Neuronal stem cell (in vitro differentiated cells): ENCODE measurements around the gene HEXD.

Source experiments
- DNase-seq: peaks from one replicate; pipeline ENCODE4 v3.0.0-alpha.2; 2013; ENCODE audit warnings: low spot score
- H2AFZ ChIP-seq: one replicate; pipeline ENCODE4 v1.6.1; 2013; ENCODE audit warnings: mild to moderate bottlenecking, low read length, inconsistent platforms
- H2AK5ac ChIP-seq: 2 replicates; pipeline ENCODE4 v1.6.1; 2013; ENCODE audit warnings: low read depth, mild to moderate bottlenecking, inconsistent platforms, low read length, moderate library complexity, mixed read lengths
- H2BK120ac ChIP-seq: 2 replicates; pipeline ENCODE4 v1.6.1; 2013; ENCODE audit warnings: low read depth, mild to moderate bottlenecking, inconsistent platforms, low read length, moderate library complexity, mixed read lengths
- H2BK12ac ChIP-seq: one replicate; pipeline ENCODE4 v1.6.1; 2013; ENCODE audit warnings: low read length, inconsistent platforms
- H2BK15ac ChIP-seq: 2 replicates; pipeline ENCODE4 v1.6.1; 2013; ENCODE audit warnings: mild to moderate bottlenecking, low read length, inconsistent platforms, mixed read lengths
- H2BK5ac ChIP-seq: one replicate; pipeline ENCODE4 v1.6.1; 2013; ENCODE audit warnings: inconsistent platforms, mild to moderate bottlenecking, low read length, moderate library complexity
- H3K14ac ChIP-seq: one replicate; pipeline ENCODE4 v1.6.1; 2013; ENCODE audit warnings: low read length, inconsistent platforms
- H3K18ac ChIP-seq: 2 replicates; pipeline ENCODE4 v1.6.1; 2013; ENCODE audit warnings: low read length, inconsistent platforms
- H3K23ac ChIP-seq: 2 replicates; pipeline ENCODE4 v1.6.1; 2013; ENCODE audit warnings: low read depth, mild to moderate bottlenecking, mixed read lengths, low read length, inconsistent platforms; ENCODE audit not compliant: poor library complexity
- H3K27ac ChIP-seq: replicated peaks from 3 replicates; pipeline ENCODE4 v1.5.1; 2013; ENCODE audit warnings: low read length, inconsistent platforms
- H3K27me3 ChIP-seq, 3 experiments: 2 replicates each; pipeline ENCODE4 v1.6.1; 2013; ENCODE audit warnings: low read length in 3 of 3, mild to moderate bottlenecking in 2 of 3, inconsistent platforms in 1 of 3, low read depth in 1 of 3, mixed read lengths in 1 of 3, moderate library complexity in 1 of 3; ENCODE audit not compliant: control insufficient read depth in 3 of 3, insufficient read depth in 3 of 3
- H3K36me3 ChIP-seq, 2 donors: replicated peaks in 1 of 2; 2 replicates each; pipeline ENCODE4 v1.6.1; 2013; ENCODE audit warnings: low read length in 2 of 2; ENCODE audit not compliant: control insufficient read depth in 2 of 2, insufficient read depth in 2 of 2
- H3K4ac ChIP-seq: 2 replicates; pipeline ENCODE4 v1.6.1; 2013; ENCODE audit warnings: inconsistent platforms, mild to moderate bottlenecking, low read length, moderate library complexity
- H3K4me1 ChIP-seq, 2 donors: 1 replicate in 1 of 2; 2 replicates in 1 of 2; pipeline ENCODE4 v1.6.1; 2013; ENCODE audit warnings: low read length in 2 of 2, low read depth in 1 of 2; ENCODE audit not compliant: control insufficient read depth in 2 of 2, insufficient read depth in 1 of 2
- H3K4me2 ChIP-seq: one replicate; pipeline ENCODE4 v1.6.1; 2013; ENCODE audit warnings: mild to moderate bottlenecking, low read length, inconsistent platforms; ENCODE audit not compliant: insufficient read depth, poor library complexity, severe bottlenecking
- H3K4me3 ChIP-seq, 2 donors: 2 replicates each; pipeline ENCODE4 v1.5.1; 2013; ENCODE audit warnings: low read length in 2 of 2, mild to moderate bottlenecking in 2 of 2, inconsistent platforms in 1 of 2, moderate library complexity in 1 of 2
- H3K79me1 ChIP-seq: one replicate; pipeline ENCODE4 v1.6.1; 2013; ENCODE audit warnings: low read depth, mild to moderate bottlenecking, inconsistent platforms, low read length, moderate library complexity
- H3K9ac ChIP-seq: one replicate; pipeline ENCODE4 v1.6.1; 2013; ENCODE audit warnings: mild to moderate bottlenecking, low read depth, low read length, inconsistent platforms; ENCODE audit not compliant: poor library complexity
- H3K9me3 ChIP-seq, 2 donors: replicated peaks in 1 of 2; 2 replicates each; pipeline versions ENCODE3 to v1.6.1; 2013; ENCODE audit warnings: low read length in 2 of 2, mild to moderate bottlenecking in 2 of 2, inconsistent platforms in 1 of 2, low read depth in 1 of 2, mixed read lengths in 1 of 2, moderate library complexity in 1 of 2; ENCODE audit not compliant: control insufficient read depth in 2 of 2, insufficient read depth in 1 of 2
- H4K8ac ChIP-seq: one replicate; pipeline ENCODE4 v1.6.1; 2013; ENCODE audit warnings: low read depth, mild to moderate bottlenecking, inconsistent platforms, low read length, moderate library complexity
- H4K91ac ChIP-seq: one replicate; pipeline ENCODE4 v1.6.1; 2013; ENCODE audit warnings: low read length, low read depth, mild to moderate bottlenecking, inconsistent platforms; ENCODE audit not compliant: poor library complexity
- WGBS, 2 donors: extraction: QIAGEN DNeasy Blood & Tissue Kit; methylation state at CpG; one replicate each; pipeline ENCODE4 v1.1.7; 2013; ENCODE audit warnings: missing lambda C conversion rate in 2 of 2, mixed read lengths in 1 of 2; ENCODE audit not compliant: insufficient read length in 2 of 2, insufficient replicate concordance in 1 of 2; ENCODE audit errors: extremely low coverage in 2 of 2; 5-methylcytosine and 5-hydroxymethylcytosine counted together

The HEXD gene

DNA sequence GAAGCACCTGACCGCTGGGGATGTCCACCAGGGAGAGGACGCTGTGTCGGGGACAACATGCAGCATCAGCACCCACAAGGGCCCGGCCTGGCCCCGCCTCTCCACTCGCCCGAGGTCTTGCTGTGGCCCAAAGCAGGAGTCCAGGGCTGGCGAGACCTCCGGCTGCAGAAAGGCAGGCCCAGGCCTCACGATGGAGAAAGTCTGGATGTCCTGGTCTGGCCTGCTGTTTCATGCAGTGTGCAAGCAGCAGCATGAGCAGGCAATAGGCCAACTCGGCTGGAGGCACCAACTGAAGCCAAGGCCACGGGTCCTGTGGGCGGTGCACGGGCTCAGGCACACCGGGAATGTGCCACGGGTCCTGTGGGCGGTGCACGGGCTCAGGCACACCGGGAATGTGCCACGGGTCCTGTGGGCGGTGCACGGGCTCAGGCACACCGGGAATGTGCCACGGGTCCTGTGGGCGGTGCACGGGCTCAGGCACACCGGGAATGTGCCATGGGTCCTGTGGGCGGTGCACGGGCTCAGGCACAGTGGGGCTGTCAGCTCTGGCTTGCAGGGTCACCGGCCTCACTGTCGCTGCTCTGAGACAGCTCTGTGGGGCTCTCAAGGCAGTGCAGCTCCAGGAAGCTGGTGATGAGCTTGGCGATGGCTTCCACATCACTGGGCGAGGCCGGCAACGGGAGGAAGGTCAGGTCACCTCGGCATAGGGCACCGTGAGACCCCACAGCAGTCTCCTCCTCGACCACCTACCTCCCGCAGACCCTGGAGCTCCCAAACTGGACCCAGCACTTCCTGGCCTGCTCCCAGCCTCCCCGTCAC lies 25.5 kb downstream of the HEXD start:
- no peak overlapping the region for H3K27ac ChIP-seq
- H3K18ac ChIP-seq: no peak overlapping the region
- H3K27me3 ChIP-seq: no peaks in the 10 kb centered on the region

DNA sequence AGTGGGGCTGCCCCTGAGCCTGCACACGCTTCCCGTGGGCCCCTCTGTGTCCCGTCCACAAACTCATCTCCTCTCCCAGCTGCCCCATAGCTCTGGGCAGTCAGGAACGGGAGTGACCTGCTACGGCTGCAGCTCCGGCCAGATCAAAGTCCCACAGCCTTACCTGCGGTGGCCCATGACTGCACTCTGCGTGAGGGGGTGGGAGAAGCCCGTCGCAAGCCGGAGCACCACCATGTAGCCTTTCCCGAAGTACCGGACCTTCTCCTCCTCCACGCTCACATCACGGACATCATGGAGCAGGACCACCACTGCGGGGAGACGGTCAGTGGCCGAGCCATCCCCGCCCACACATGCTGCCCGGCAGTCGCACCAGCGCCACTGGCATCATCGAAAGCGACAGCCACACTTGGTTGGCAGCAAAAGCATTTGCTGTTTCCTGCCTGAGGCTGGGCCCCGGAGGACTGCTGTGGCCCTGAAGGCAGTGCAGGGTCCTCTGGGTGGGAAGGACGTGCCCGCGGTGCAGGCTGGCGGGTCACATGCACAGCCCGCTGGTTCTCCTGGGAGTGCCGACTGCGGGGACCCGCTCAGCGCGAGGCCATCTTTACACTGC lies 26.2 kb downstream of the HEXD start:
- peaks cover 17% of the 10 kb centered on the region for H3K79me1 ChIP-seq
- H2BK120ac ChIP-seq: no peak overlapping the region
- peak overlapping the region; percentile 10 for H2BK12ac ChIP-seq
- H2BK15ac ChIP-seq: no peak overlapping the region
- WGBS, 2 donors: no CpG with 5 or more reads among the region's 35 CpGs
- peaks cover 24 to 65% of the 10 kb centered on the region in 2 donors for H3K36me3 ChIP-seq
- H2BK5ac ChIP-seq: no peak overlapping the region
- H3K4ac ChIP-seq: no peak overlapping the region
- H3K14ac ChIP-seq: no peak overlapping the region
- H3K4me3 ChIP-seq: peak overlapping the region in 1 of 2 donors; percentile 9
- H4K91ac ChIP-seq: peak overlapping the region; percentile 30
- peaks cover 2 to 6% of the 10 kb centered on the region in 2 donors for H3K9me3 ChIP-seq
- peaks cover 5 to 10% of the 10 kb centered on the region in 2 donors for H3K4me1 ChIP-seq
- H3K4me2 ChIP-seq: no peak overlapping the region
- H3K27me3 ChIP-seq: no peaks in the 10 kb centered on the region
- no peak overlapping the region for H4K8ac ChIP-seq
- H3K23ac ChIP-seq: peak overlapping the region; percentile 73
- no peak overlapping the region for H3K27ac ChIP-seq
- peak overlapping the region; percentile 38 for H3K18ac ChIP-seq
- no peak for DNase-seq
- no peak overlapping the region for H2AFZ ChIP-seq
- H3K9ac ChIP-seq: peak overlapping the region; percentile 60
- H2AK5ac ChIP-seq: no peak overlapping the region

More for the DNA sequence above, 25.5 kb downstream of the HEXD start:
- Histone ChIP-seq H3K9me3 (peaks cover 0 to 2% of the 10 kb centered on the region in 2 donors), H2AK5ac (no peak overlapping the region), H2AFZ (no peak overlapping the region), H3K4ac (no peak overlapping the region), H3K14ac (no peak overlapping the region), H3K36me3 (peaks cover 24 to 58% of the 10 kb centered on the region in 2 donors), H2BK15ac (no peak overlapping the region), H3K23ac (peak overlapping the region; percentile 85), H4K8ac (no peak overlapping the region), H3K4me1 (peaks cover 2 to 8% of the 10 kb centered on the region in 2 donors), H2BK120ac (no peak overlapping the region), H2BK12ac (no peak overlapping the region), H4K91ac (no peak overlapping the region), H3K79me1 (peaks cover 15% of the 10 kb centered on the region), H3K9ac (no peak overlapping the region), H3K4me3 (no peak overlapping the region), H2BK5ac (no peak overlapping the region), H3K4me2 (no peak overlapping the region)
- no peak for DNase-seq
- no CpG with 5 or more reads among the region's 40 CpGs for WGBS, 2 donors

- no peak overlapping the region for H3K14ac ChIP-seq
- H2AFZ ChIP-seq: no peak overlapping the region
- no peak overlapping the region for H2BK120ac ChIP-seq
- no peak overlapping the region for H2BK12ac ChIP-seq
- H3K27ac ChIP-seq: no peak overlapping the region
- H2BK5ac ChIP-seq: no peak overlapping the region
- no peak overlapping the region for H3K23ac ChIP-seq
- H3K9ac ChIP-seq: peak overlapping the region; percentile 44
- no peak overlapping the region for H3K4me3 ChIP-seq
- H3K4ac ChIP-seq: no peak overlapping the region
- no peaks in the 10 kb centered on the region for H3K27me3 ChIP-seq
- WGBS, 2 donors: no CpG with 5 or more reads among the region's 19 CpGs
- peaks cover 11 to 16% of the 10 kb centered on the region in 2 donors for H3K4me1 ChIP-seq
- no peak overlapping the region for H4K8ac ChIP-seq
- no peak overlapping the region for H4K91ac ChIP-seq
- DNase-seq: no peak
- peaks cover 23% of the 10 kb centered on the region for H3K79me1 ChIP-seq
- no peak overlapping the region for H3K18ac ChIP-seq
- H3K36me3 ChIP-seq: peaks cover 24 to 68% of the 10 kb centered on the region in 2 donors
- H3K4me2 ChIP-seq: no peak overlapping the region
- peaks cover 2 to 6% of the 10 kb centered on the region in 2 donors for H3K9me3 ChIP-seq
- no peak overlapping the region for H2AK5ac ChIP-seq
- H2BK15ac ChIP-seq: no peak overlapping the region
Observed at GRCh38 chr17:82444941-82445521, 26.9 kb downstream of the HEXD start.

GRCh38 chr17:82445542-82445941 lies 27.4 kb downstream of the HEXD start:
- Histone ChIP-seq H3K4ac (no peak overlapping the region), H4K91ac (no peak overlapping the region), H2AFZ (no peak overlapping the region), H3K4me3 (no peak overlapping the region), H3K27ac (no peak overlapping the region), H2BK120ac (no peak overlapping the region), H3K4me1 (peaks cover 12 to 16% of the 10 kb centered on the region in 2 donors), H3K18ac (peak overlapping the region; percentile 71), H3K36me3 (peaks cover 24 to 68% of the 10 kb centered on the region in 2 donors), H2BK15ac (no peak overlapping the region), H3K27me3 (no peaks in the 10 kb centered on the region), H2BK5ac (peak overlapping the region; percentile 82), H2AK5ac (peak overlapping the region; percentile 89), H3K23ac (no peak overlapping the region), H3K9ac (no peak overlapping the region), H2BK12ac (no peak overlapping the region), H4K8ac (no peak overlapping the region), H3K79me1 (peaks cover 25% of the 10 kb centered on the region), H3K4me2 (no peak overlapping the region), H3K14ac (no peak overlapping the region), H3K9me3 (peaks cover 0 to 6% of the 10 kb centered on the region in 2 donors)
- DNase-seq: no peak
- no CpG with 5 or more reads among the region's 13 CpGs for WGBS, 2 donors
